ENCODE measurements around the gene HABP4. TPM values are rescaled to one million over a fixed set of nuclear protein-coding genes. Genes with fewer than 3 reads are reported as not detected.

The HABP4 gene
- total RNA-seq, 1 experiment from 2014 or later: 9.8 TPM

- TF ChIP-seq, protein P1, sequence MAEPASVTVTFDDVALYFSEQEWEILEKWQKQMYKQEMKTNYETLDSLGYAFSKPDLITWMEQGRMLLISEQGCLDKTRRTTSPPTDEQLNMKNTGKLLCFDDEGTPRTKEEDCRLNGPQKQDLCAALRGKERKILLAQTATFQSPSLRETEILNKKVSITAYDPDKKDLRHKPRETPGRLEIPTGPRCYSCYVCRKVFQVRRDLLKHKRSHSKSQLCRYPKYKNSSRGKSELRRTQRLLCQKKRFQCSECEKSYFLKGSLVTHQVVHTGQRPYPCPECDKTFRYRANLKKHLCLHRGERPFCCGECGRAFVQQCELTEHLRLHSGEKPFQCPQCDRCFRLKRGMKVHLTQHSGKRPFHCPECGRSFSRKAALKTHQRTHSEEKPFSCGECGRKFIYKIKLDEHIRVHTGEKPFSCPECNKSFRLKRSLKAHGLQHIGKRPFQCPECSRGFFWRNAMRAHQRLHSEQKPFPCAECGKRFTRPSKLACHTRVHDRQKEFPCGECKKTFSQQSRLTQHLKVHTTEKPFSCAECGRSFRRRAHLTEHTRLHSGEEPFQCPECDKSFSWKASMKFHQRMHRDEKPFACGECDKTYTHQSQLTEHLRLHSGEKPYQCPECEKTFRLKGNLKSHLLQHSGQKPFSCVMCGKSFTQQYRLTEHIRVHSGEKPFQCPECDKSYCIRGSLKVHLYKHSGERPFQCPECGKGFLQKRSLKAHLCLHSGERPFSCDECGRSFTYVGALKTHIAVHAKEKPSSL (CRISPR knock-in tag; conservative IDR thresholded peaks at IDR 0.05): no peak
- TF ChIP-seq NFE2L1 (CRISPR knock-in tag; IDR thresholded peaks at IDR 0.05) (no peak), ATF1 (CRISPR knock-in tag; IDR thresholded peaks at IDR 0.05) (no peak)
Measured at GRCh38 chr9:96496368-96497116, 46.6 kb downstream of the HABP4 start (continued).

DNA sequence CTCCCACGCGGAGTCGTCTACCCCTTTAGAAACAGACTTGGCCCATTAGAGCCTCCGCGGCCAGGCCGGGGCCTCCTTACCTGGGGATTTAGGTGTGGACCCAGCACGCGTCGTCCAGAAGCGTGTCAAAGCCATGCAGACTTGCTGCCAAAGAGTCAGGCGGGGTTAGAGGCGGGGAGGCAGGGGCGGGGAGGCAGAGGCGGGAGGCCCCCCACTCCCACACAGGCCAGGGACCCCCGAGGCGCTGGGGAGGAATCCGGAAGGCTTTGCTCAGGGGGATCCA, 47.1 kb downstream of the HABP4 start:
- H3K36me3 Mint-ChIP-seq: 0 out of 2 replicates have a peak, but pooled peaks cover 5% of the 10 kb centered on the region
- ATAC-seq (no peak), DNase-seq (ENCODE audit: low spot score) (no peak)
- H3K27ac Mint-ChIP-seq: no peak overlapping the region
- H3K9me3 Mint-ChIP-seq: no peaks in the 10 kb centered on the region
- no peaks in the 10 kb centered on the region for H3K27me3 Mint-ChIP-seq (ENCODE audit: low read depth)
- CTCF ChIA-PET: no interaction called here
- H3K4me1 Mint-ChIP-seq: peaks cover 25% of the 10 kb centered on the region
- H3K4me3 Mint-ChIP-seq: no peak overlapping the region
- POLR2A ChIA-PET: no interaction called here
- TF ChIP-seq GABPB1 (CRISPR knock-in tag; IDR thresholded peaks at IDR 0.05) (no peak), GTF2I (CRISPR knock-in tag; conservative IDR thresholded peaks at IDR 0.05) (no peak), EMX1 (CRISPR knock-in tag; IDR thresholded peaks at IDR 0.05) (no peak), ZNF317 (CRISPR knock-in tag; IDR thresholded peaks at IDR 0.05; ENCODE audit: borderline replicate concordance, low read depth) (no peak), ZMAT4 (CRISPR knock-in tag; IDR thresholded peaks at IDR 0.05) (no peak), TEAD4 (CRISPR knock-in tag; IDR thresholded peaks at IDR 0.05) (no peak), ZNF396 (CRISPR knock-in tag; IDR thresholded peaks at IDR 0.05; ENCODE audit: borderline replicate concordance) (no peak), RELA (CRISPR knock-in tag; IDR thresholded peaks at IDR 0.05; ENCODE audit: borderline replicate concordance) (no peak), ZNF423 (CRISPR knock-in tag; IDR thresholded peaks at IDR 0.05) (no peak), IRF2 (CRISPR knock-in tag; IDR thresholded peaks at IDR 0.05; ENCODE audit: borderline replicate concordance, low read depth) (no peak), ESRRA (CRISPR knock-in tag; IDR thresholded peaks at IDR 0.05; ENCODE audit: borderline replicate concordance) (no peak), SMAD4 (CRISPR knock-in tag; IDR thresholded peaks at IDR 0.05) (no peak), GRHL2 (CRISPR knock-in tag; IDR thresholded peaks at IDR 0.05; ENCODE audit: insufficient replicate concordance, severe bottlenecking) (no peak)
- TF ChIP-seq, protein P2, sequence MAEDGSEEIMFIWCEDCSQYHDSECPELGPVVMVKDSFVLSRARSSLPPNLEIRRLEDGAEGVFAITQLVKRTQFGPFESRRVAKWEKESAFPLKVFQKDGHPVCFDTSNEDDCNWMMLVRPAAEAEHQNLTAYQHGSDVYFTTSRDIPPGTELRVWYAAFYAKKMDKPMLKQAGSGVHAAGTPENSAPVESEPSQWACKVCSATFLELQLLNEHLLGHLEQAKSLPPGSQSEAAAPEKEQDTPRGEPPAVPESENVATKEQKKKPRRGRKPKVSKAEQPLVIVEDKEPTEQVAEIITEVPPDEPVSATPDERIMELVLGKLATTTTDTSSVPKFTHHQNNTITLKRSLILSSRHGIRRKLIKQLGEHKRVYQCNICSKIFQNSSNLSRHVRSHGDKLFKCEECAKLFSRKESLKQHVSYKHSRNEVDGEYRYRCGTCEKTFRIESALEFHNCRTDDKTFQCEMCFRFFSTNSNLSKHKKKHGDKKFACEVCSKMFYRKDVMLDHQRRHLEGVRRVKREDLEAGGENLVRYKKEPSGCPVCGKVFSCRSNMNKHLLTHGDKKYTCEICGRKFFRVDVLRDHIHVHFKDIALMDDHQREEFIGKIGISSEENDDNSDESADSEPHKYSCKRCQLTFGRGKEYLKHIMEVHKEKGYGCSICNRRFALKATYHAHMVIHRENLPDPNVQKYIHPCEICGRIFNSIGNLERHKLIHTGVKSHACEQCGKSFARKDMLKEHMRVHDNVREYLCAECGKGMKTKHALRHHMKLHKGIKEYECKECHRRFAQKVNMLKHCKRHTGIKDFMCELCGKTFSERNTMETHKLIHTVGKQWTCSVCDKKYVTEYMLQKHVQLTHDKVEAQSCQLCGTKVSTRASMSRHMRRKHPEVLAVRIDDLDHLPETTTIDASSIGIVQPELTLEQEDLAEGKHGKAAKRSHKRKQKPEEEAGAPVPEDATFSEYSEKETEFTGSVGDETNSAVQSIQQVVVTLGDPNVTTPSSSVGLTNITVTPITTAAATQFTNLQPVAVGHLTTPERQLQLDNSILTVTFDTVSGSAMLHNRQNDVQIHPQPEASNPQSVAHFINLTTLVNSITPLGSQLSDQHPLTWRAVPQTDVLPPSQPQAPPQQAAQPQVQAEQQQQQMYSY (CRISPR knock-in tag; IDR thresholded peaks at IDR 0.05): no peak
- TF ChIP-seq, protein P3, sequence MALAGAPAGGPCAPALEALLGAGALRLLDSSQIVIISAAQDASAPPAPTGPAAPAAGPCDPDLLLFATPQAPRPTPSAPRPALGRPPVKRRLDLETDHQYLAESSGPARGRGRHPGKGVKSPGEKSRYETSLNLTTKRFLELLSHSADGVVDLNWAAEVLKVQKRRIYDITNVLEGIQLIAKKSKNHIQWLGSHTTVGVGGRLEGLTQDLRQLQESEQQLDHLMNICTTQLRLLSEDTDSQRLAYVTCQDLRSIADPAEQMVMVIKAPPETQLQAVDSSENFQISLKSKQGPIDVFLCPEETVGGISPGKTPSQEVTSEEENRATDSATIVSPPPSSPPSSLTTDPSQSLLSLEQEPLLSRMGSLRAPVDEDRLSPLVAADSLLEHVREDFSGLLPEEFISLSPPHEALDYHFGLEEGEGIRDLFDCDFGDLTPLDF (CRISPR knock-in tag; IDR thresholded peaks at IDR 0.05): no peak
- TF ChIP-seq, protein P4, sequence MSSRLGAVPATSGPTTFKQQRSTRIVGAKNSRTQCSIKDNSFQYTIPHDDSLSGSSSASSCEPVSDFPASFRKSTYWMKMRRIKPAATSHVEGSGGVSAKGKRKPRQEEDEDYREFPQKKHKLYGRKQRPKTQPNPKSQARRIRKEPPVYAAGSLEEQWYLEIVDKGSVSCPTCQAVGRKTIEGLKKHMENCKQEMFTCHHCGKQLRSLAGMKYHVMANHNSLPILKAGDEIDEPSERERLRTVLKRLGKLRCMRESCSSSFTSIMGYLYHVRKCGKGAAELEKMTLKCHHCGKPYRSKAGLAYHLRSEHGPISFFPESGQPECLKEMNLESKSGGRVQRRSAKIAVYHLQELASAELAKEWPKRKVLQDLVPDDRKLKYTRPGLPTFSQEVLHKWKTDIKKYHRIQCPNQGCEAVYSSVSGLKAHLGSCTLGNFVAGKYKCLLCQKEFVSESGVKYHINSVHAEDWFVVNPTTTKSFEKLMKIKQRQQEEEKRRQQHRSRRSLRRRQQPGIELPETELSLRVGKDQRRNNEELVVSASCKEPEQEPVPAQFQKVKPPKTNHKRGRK (CRISPR knock-in tag; IDR thresholded peaks at IDR 0.05; ENCODE audit: borderline replicate concordance): no peak
- TF ChIP-seq, protein P5, sequence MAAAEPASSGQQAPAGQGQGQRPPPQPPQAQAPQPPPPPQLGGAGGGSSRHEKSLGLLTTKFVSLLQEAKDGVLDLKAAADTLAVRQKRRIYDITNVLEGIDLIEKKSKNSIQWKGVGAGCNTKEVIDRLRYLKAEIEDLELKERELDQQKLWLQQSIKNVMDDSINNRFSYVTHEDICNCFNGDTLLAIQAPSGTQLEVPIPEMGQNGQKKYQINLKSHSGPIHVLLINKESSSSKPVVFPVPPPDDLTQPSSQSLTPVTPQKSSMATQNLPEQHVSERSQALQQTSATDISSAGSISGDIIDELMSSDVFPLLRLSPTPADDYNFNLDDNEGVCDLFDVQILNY (CRISPR knock-in tag; IDR thresholded peaks at IDR 0.05): no peak
- TF ChIP-seq, protein P6, sequence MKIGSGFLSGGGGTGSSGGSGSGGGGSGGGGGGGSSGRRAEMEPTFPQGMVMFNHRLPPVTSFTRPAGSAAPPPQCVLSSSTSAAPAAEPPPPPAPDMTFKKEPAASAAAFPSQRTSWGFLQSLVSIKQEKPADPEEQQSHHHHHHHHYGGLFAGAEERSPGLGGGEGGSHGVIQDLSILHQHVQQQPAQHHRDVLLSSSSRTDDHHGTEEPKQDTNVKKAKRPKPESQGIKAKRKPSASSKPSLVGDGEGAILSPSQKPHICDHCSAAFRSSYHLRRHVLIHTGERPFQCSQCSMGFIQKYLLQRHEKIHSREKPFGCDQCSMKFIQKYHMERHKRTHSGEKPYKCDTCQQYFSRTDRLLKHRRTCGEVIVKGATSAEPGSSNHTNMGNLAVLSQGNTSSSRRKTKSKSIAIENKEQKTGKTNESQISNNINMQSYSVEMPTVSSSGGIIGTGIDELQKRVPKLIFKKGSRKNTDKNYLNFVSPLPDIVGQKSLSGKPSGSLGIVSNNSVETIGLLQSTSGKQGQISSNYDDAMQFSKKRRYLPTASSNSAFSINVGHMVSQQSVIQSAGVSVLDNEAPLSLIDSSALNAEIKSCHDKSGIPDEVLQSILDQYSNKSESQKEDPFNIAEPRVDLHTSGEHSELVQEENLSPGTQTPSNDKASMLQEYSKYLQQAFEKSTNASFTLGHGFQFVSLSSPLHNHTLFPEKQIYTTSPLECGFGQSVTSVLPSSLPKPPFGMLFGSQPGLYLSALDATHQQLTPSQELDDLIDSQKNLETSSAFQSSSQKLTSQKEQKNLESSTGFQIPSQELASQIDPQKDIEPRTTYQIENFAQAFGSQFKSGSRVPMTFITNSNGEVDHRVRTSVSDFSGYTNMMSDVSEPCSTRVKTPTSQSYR (CRISPR knock-in tag; IDR thresholded peaks at IDR 0.05): no peak
- TF ChIP-seq, protein P7, sequence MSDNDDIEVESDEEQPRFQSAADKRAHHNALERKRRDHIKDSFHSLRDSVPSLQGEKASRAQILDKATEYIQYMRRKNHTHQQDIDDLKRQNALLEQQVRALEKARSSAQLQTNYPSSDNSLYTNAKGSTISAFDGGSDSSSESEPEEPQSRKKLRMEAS (CRISPR knock-in tag; IDR thresholded peaks at IDR 0.05): no peak
